Measurements from ENCODE around the gene DNAH14.

- TF ChIP-seq POLR2A (IDR thresholded peaks at IDR 0.05; ENCODE audit: low read depth, low read length) (no peak), NFE2L2 (IDR thresholded peaks at IDR 0.05; ENCODE audit: low read depth, low read length) (no peak), CTCF (conservative IDR thresholded peaks at IDR 0.05; ENCODE audit: low read depth, low read length) (no peak), SMC3 (IDR thresholded peaks at IDR 0.05; ENCODE audit: low read depth, low read length) (no peak), MAZ (IDR thresholded peaks at IDR 0.05; ENCODE audit: borderline replicate concordance, low read depth, low read length) (no peak), MAFK (IDR thresholded peaks at IDR 0.05; ENCODE audit: low read depth, low read length) (no peak), RAD21 (IDR thresholded peaks at IDR 0.05; ENCODE audit: low read length) (no peak), USF2 (IDR thresholded peaks at IDR 0.05; ENCODE audit: low read depth, low read length) (no peak), CEBPB (IDR thresholded peaks at IDR 0.05; ENCODE audit: low read depth, low read length) (no peak), FOS (IDR thresholded peaks at IDR 0.05; ENCODE audit: low read depth, low read length) (no peak), RCOR1 (IDR thresholded peaks at IDR 0.05; ENCODE audit: insufficient replicate concordance, low read length) (no peak), BHLHE40 (IDR thresholded peaks at IDR 0.05; ENCODE audit: low read depth, low read length) (no peak)
These were observed 47.7 kb upstream of the DNAH14 start for GRCh38 chr1:224881762-224882211.

Measured in IMR-90 (cell line).